ENCODE results near the gene NEK6. TPM values are rescaled to one million over a fixed set of nuclear protein-coding genes. Genes with fewer than 3 reads are reported as not detected.

The NEK6 gene
- total RNA-seq, 1 donor from 2014 or later: 15.7 TPM

- H3K4me3 ChIP-seq (ENCODE audit: low read length in 3 of 3): peak overlapping the region in 1 of 3 donors; percentile 41
- H3K27ac ChIP-seq (ENCODE audit: low read depth, low read length): peak overlapping the region; percentile 47
- no peaks in the 10 kb centered on the region for H3K9me3 ChIP-seq (ENCODE audit: control insufficient read depth in 3 of 3, low read length in 3 of 3)
- H3K9ac ChIP-seq (ENCODE audit: low read depth in 1 of 3, low read length in 3 of 3): no peak overlapping the region
- H3K36me3 ChIP-seq (ENCODE audit: control insufficient read depth in 3 of 3, insufficient read depth in 3 of 3, low read length in 3 of 3): no peaks in the 10 kb centered on the region
- peaks cover 41 to 51% (median 49%) of the 10 kb centered on the region in 3 donors for H3K4me1 ChIP-seq (ENCODE audit: control insufficient read depth in 3 of 3, insufficient read depth in 3 of 3, low read length in 3 of 3)
- H3K27me3 ChIP-seq (ENCODE audit: control insufficient read depth in 3 of 3, insufficient read depth in 3 of 3, low read length in 3 of 3): no peaks in the 10 kb centered on the region
These were observed 9.1 kb downstream of the NEK6 start for GRCh38 chr9:124266826-124267201.

GRCh38 chr9:124267271-124267807, 9.6 kb downstream of the NEK6 start:
- Histone ChIP-seq H3K9ac (ENCODE audit: low read depth in 1 of 3, low read length in 3 of 3) (peak overlapping the region in 1 of 3 donors; percentile 34), H3K27me3 (ENCODE audit: control insufficient read depth in 3 of 3, insufficient read depth in 3 of 3, low read length in 3 of 3) (no peaks in the 10 kb centered on the region), H3K36me3 (ENCODE audit: control insufficient read depth in 3 of 3, insufficient read depth in 3 of 3, low read length in 3 of 3) (no peaks in the 10 kb centered on the region), H3K27ac (ENCODE audit: low read depth, low read length) (peak overlapping the region; percentile 47), H3K9me3 (ENCODE audit: control insufficient read depth in 3 of 3, low read length in 3 of 3) (no peaks in the 10 kb centered on the region), H3K4me1 (ENCODE audit: control insufficient read depth in 3 of 3, insufficient read depth in 3 of 3, low read length in 3 of 3) (peaks cover 40 to 53% (median 51%) of the 10 kb centered on the region in 3 donors), H3K4me3 (ENCODE audit: low read length in 3 of 3) (peak overlapping the region in 1 of 3 donors; percentile 41)

GRCh38 chr9:124268248-124268647, 10.5 kb downstream of the NEK6 start:
- Histone ChIP-seq H3K27me3 (ENCODE audit: control insufficient read depth in 3 of 3, insufficient read depth in 3 of 3, low read length in 3 of 3) (no peaks in the 10 kb centered on the region), H3K9ac (ENCODE audit: low read depth in 1 of 3, low read length in 3 of 3) (no peak overlapping the region), H3K4me3 (ENCODE audit: low read length in 3 of 3) (no peak overlapping the region), H3K9me3 (ENCODE audit: control insufficient read depth in 3 of 3, low read length in 3 of 3) (no peaks in the 10 kb centered on the region), H3K36me3 (ENCODE audit: control insufficient read depth in 3 of 3, insufficient read depth in 3 of 3, low read length in 3 of 3) (no peaks in the 10 kb centered on the region), H3K4me1 (ENCODE audit: control insufficient read depth in 3 of 3, insufficient read depth in 3 of 3, low read length in 3 of 3) (peaks cover 41 to 57% (median 50%) of the 10 kb centered on the region in 3 donors), H3K27ac (ENCODE audit: low read depth, low read length) (no peak overlapping the region)

DNA sequence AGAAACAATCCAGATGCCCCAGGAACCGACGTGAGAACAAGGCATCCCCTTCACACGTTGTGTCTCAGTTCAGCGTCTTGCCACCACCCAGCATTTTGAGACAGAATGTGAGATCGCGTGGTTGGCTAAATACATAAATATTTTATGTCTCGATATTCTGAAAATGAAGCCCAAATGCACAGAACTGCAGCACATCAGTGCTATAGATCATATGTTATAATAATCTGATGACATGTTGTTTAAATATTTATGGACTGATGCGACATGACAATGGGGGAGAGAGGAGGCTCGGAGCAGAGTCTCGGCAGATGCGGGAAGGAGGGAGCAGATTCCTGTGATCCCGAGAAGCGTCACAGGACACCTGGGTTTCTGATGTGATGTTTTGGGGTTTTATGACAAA, 10.9 kb downstream of the NEK6 start:
- H3K36me3 ChIP-seq (ENCODE audit: control insufficient read depth in 3 of 3, insufficient read depth in 3 of 3, low read length in 3 of 3): no peaks in the 10 kb centered on the region
- peaks cover 40 to 54% (median 50%) of the 10 kb centered on the region in 3 donors for H3K4me1 ChIP-seq (ENCODE audit: control insufficient read depth in 3 of 3, insufficient read depth in 3 of 3, low read length in 3 of 3)
- H3K27ac ChIP-seq (ENCODE audit: low read depth, low read length): no peak overlapping the region
- H3K27me3 ChIP-seq (ENCODE audit: control insufficient read depth in 3 of 3, insufficient read depth in 3 of 3, low read length in 3 of 3): no peaks in the 10 kb centered on the region
- H3K4me3 ChIP-seq (ENCODE audit: low read length in 3 of 3): no peak overlapping the region
- no peaks in the 10 kb centered on the region for H3K9me3 ChIP-seq (ENCODE audit: control insufficient read depth in 3 of 3, low read length in 3 of 3)
- H3K9ac ChIP-seq (ENCODE audit: low read depth in 1 of 3, low read length in 3 of 3): no peak overlapping the region

DNA sequence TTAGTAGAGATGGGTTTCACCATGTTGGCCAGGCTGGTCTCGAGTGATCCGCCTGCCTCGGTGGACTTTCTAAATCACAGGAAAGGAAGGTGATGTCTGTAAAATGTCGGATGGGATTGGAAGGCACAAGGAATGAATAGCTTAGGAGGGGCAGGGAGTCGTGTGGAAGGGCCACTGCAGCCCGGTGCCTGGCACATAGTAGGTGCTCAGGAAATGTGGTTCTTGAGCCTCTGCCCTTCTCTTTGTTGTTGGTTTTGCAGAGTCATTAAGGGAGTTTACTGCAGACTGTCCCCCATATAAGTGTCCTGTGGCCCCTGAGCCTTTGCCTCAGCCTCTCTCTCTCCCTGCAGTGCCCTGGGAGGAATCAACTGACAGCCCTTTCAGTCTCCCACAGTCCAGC, 11.8 kb downstream of the NEK6 start:
- Histone ChIP-seq H3K9ac (ENCODE audit: low read depth in 1 of 3, low read length in 3 of 3) (no peak overlapping the region), H3K4me1 (ENCODE audit: control insufficient read depth in 3 of 3, insufficient read depth in 3 of 3, low read length in 3 of 3) (peaks cover 36 to 51% (median 43%) of the 10 kb centered on the region in 3 donors), H3K36me3 (ENCODE audit: control insufficient read depth in 3 of 3, insufficient read depth in 3 of 3, low read length in 3 of 3) (no peaks in the 10 kb centered on the region), H3K4me3 (ENCODE audit: low read length in 3 of 3) (no peak overlapping the region), H3K27me3 (ENCODE audit: control insufficient read depth in 3 of 3, insufficient read depth in 3 of 3, low read length in 3 of 3) (no peaks in the 10 kb centered on the region), H3K9me3 (ENCODE audit: control insufficient read depth in 3 of 3, low read length in 3 of 3) (no peaks in the 10 kb centered on the region), H3K27ac (ENCODE audit: low read depth, low read length) (no peak overlapping the region)

DNA sequence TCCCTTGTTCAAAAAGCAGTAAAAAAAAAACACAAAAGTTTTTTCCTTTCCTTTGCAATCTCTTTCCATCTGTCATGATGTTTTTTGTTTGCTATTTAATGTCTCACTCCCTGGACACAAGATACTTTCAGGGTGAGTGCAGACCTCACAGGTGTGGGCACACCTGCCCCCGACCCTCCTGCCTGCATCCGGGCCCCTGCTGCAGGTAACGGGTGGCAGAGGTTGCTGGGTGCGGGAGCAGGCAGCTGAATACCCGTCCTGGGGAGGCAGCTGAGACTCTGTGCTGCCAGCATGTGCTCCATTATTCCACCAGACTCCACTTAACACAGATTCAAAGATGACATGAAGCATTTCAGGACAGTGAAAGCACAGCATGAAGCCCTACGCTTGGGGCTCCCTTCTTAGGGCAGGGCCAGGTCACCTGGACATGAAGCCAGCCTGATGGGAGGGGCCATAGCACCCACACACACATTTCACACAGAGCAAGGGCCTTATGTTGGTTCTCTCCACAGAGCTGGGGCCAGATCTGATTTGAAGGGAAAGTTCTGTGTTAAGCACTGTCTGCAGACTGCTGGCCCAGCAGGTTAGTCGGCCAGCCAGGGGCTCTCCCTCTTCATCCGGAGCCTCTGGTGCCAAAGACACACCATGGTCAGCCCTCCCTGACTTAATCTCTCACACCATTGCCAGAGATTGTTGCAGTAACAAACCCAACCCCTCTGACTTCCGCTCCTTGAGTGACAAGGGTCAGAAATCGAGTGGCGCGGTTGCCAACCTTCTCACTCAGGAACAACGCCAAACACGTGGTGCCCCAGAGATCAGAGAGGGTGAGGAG, 13.0 kb downstream of the NEK6 start:
- H3K9me3 ChIP-seq (ENCODE audit: control insufficient read depth in 3 of 3, low read length in 3 of 3): no peaks in the 10 kb centered on the region
- H3K9ac ChIP-seq (ENCODE audit: low read depth in 1 of 3, low read length in 3 of 3): no peak overlapping the region
- no peaks in the 10 kb centered on the region for H3K36me3 ChIP-seq (ENCODE audit: control insufficient read depth in 3 of 3, insufficient read depth in 3 of 3, low read length in 3 of 3)
- no peaks in the 10 kb centered on the region for H3K27me3 ChIP-seq (ENCODE audit: control insufficient read depth in 3 of 3, insufficient read depth in 3 of 3, low read length in 3 of 3)
- H3K27ac ChIP-seq (ENCODE audit: low read depth, low read length): no peak overlapping the region
- peaks cover 36 to 50% (median 48%) of the 10 kb centered on the region in 3 donors for H3K4me1 ChIP-seq (ENCODE audit: control insufficient read depth in 3 of 3, insufficient read depth in 3 of 3, low read length in 3 of 3)
- H3K4me3 ChIP-seq (ENCODE audit: low read length in 3 of 3): no peak overlapping the region

GRCh38 chr9:124271660-124272059, 13.9 kb downstream of the NEK6 start:
- no peaks in the 10 kb centered on the region for H3K36me3 ChIP-seq (ENCODE audit: control insufficient read depth in 3 of 3, insufficient read depth in 3 of 3, low read length in 3 of 3)
- H3K27me3 ChIP-seq (ENCODE audit: control insufficient read depth in 3 of 3, insufficient read depth in 3 of 3, low read length in 3 of 3): no peaks in the 10 kb centered on the region
- peaks cover 36 to 46% (median 42%) of the 10 kb centered on the region in 3 donors for H3K4me1 ChIP-seq (ENCODE audit: control insufficient read depth in 3 of 3, insufficient read depth in 3 of 3, low read length in 3 of 3)
- H3K4me3 ChIP-seq (ENCODE audit: low read length in 3 of 3): no peak overlapping the region
- H3K9ac ChIP-seq (ENCODE audit: low read depth in 1 of 3, low read length in 3 of 3): peak overlapping the region in 1 of 3 donors; percentile 33
- H3K9me3 ChIP-seq (ENCODE audit: control insufficient read depth in 3 of 3, low read length in 3 of 3): no peaks in the 10 kb centered on the region
- no peak overlapping the region for H3K27ac ChIP-seq (ENCODE audit: low read depth, low read length)

DNA sequence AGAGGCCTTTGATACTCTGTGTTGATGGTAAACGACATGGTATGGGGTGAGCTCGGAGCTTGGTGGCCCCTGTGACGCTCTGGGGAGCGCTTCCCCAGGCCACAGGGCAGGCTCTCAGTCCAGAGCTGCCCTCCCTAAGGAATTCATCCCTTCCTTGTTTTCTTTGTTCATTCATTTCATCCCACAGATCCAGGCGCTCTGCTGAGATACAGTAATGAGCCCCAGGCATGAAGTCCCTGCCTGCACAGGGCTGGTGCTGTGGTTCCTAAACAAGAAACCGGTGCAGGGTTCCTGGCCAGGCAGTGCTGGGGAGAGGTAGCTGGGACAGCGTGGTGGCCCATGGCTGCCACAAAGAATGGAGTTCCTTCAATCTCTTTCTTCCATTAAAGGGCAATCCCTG, 14.4 kb downstream of the NEK6 start:
- no peak overlapping the region for H3K27ac ChIP-seq (ENCODE audit: low read depth, low read length)
- H3K9me3 ChIP-seq (ENCODE audit: control insufficient read depth in 3 of 3, low read length in 3 of 3): no peaks in the 10 kb centered on the region
- no peaks in the 10 kb centered on the region for H3K27me3 ChIP-seq (ENCODE audit: control insufficient read depth in 3 of 3, insufficient read depth in 3 of 3, low read length in 3 of 3)
- no peak overlapping the region for H3K4me3 ChIP-seq (ENCODE audit: low read length in 3 of 3)
- H3K4me1 ChIP-seq (ENCODE audit: control insufficient read depth in 3 of 3, insufficient read depth in 3 of 3, low read length in 3 of 3): peaks cover 32 to 41% (median 38%) of the 10 kb centered on the region in 3 donors
- peak overlapping the region in 1 of 3 donors; percentile 33 for H3K9ac ChIP-seq (ENCODE audit: low read depth in 1 of 3, low read length in 3 of 3)
- no peaks in the 10 kb centered on the region for H3K36me3 ChIP-seq (ENCODE audit: control insufficient read depth in 3 of 3, insufficient read depth in 3 of 3, low read length in 3 of 3)

GRCh38 chr9:124272979-124273378, 15.2 kb downstream of the NEK6 start:
- Histone ChIP-seq H3K4me3 (ENCODE audit: low read length in 3 of 3) (no peak overlapping the region), H3K27me3 (ENCODE audit: control insufficient read depth in 3 of 3, insufficient read depth in 3 of 3, low read length in 3 of 3) (no peaks in the 10 kb centered on the region), H3K9me3 (ENCODE audit: control insufficient read depth in 3 of 3, low read length in 3 of 3) (no peaks in the 10 kb centered on the region), H3K36me3 (ENCODE audit: control insufficient read depth in 3 of 3, insufficient read depth in 3 of 3, low read length in 3 of 3) (no peaks in the 10 kb centered on the region), H3K4me1 (ENCODE audit: control insufficient read depth in 3 of 3, insufficient read depth in 3 of 3, low read length in 3 of 3) (peaks cover 25 to 34% (median 33%) of the 10 kb centered on the region in 3 donors), H3K9ac (ENCODE audit: low read depth in 1 of 3, low read length in 3 of 3) (no peak overlapping the region), H3K27ac (ENCODE audit: low read depth, low read length) (no peak overlapping the region)

GRCh38 chr9:124273427-124274160, 15.8 kb downstream of the NEK6 start:
- Histone ChIP-seq H3K27ac (ENCODE audit: low read depth, low read length) (no peak overlapping the region), H3K27me3 (ENCODE audit: control insufficient read depth in 3 of 3, insufficient read depth in 3 of 3, low read length in 3 of 3) (no peaks in the 10 kb centered on the region), H3K9ac (ENCODE audit: low read depth in 1 of 3, low read length in 3 of 3) (no peak overlapping the region), H3K36me3 (ENCODE audit: control insufficient read depth in 3 of 3, insufficient read depth in 3 of 3, low read length in 3 of 3) (no peaks in the 10 kb centered on the region), H3K4me1 (ENCODE audit: control insufficient read depth in 3 of 3, insufficient read depth in 3 of 3, low read length in 3 of 3) (peaks cover 25 to 34% (median 33%) of the 10 kb centered on the region in 3 donors), H3K9me3 (ENCODE audit: control insufficient read depth in 3 of 3, low read length in 3 of 3) (no peaks in the 10 kb centered on the region), H3K4me3 (ENCODE audit: low read length in 3 of 3) (no peak overlapping the region)

All from skeletal muscle tissue (tissue), 4 donors.